Measurements from ENCODE around the gene RAPGEF1. TPM values are rescaled to one million over a fixed set of nuclear protein-coding genes. Genes with fewer than 3 reads are reported as not detected.
"Not testable (repeated sequence)": the region's sequence is repeated elsewhere in the genome, so short reads cannot be mapped to it uniquely, and the experiment has no call there.

The RAPGEF1 gene
- total RNA-seq, 1 experiment from 2014 or later, result 6.1 TPM

GRCh38 chr9:131668057-131668438 is 71.8 kb downstream of the RAPGEF1 start:
- Histone ChIP-seq H3K27ac (ENCODE audit: low read length) (no peak overlapping the region), H3K4me2 (ENCODE audit: low read depth, low read length, poor library complexity, severe bottlenecking) (no peak overlapping the region), H3K9me3 (ENCODE audit: low read length) (no peaks in the 10 kb centered on the region), H3K36me3 (ENCODE audit: insufficient read depth, low read length) (no peaks in the 10 kb centered on the region), H3K9me2 (replicated peaks; ENCODE audit: insufficient read depth, low read length) (no peaks in the 10 kb centered on the region), H3K27me3 (ENCODE audit: low read length) (no peaks in the 10 kb centered on the region), H4K20me1 (ENCODE audit: insufficient read depth, low read depth, low read length) (peaks cover 48% of the 10 kb centered on the region), H3K9ac (ENCODE audit: low read length) (no peak overlapping the region), H3K4me1 (ENCODE audit: low read length) (no peaks in the 10 kb centered on the region), H3K79me2 (ENCODE audit: low read length) (no peaks in the 10 kb centered on the region), H3K4me3 (ENCODE audit: low read length) (no peak overlapping the region), H2AFZ (ENCODE audit: low read length) (no peak overlapping the region)
- DNase-seq, result no peak

- Histone ChIP-seq H3K9me3 (ENCODE audit: low read length) (no peaks in the 10 kb centered on the region), H3K27me3 (ENCODE audit: low read length) (no peaks in the 10 kb centered on the region), H3K27ac (ENCODE audit: low read length) (no peak overlapping the region), H3K4me3 (ENCODE audit: low read length) (no peak overlapping the region), H3K4me1 (ENCODE audit: low read length) (no peaks in the 10 kb centered on the region), H3K4me2 (ENCODE audit: low read depth, low read length, poor library complexity, severe bottlenecking) (no peak overlapping the region), H3K9me2 (replicated peaks; ENCODE audit: insufficient read depth, low read length) (no peaks in the 10 kb centered on the region), H3K79me2 (ENCODE audit: low read length) (no peaks in the 10 kb centered on the region), H3K9ac (ENCODE audit: low read length) (no peak overlapping the region), H3K36me3 (ENCODE audit: insufficient read depth, low read length) (no peaks in the 10 kb centered on the region), H4K20me1 (ENCODE audit: insufficient read depth, low read depth, low read length) (peaks cover 43% of the 10 kb centered on the region), H2AFZ (ENCODE audit: low read length) (no peak overlapping the region)
- DNase-seq, result no peak
These were observed 72.3 kb downstream of the RAPGEF1 start for GRCh38 chr9:131667576-131667975.

- Histone ChIP-seq H4K20me1 (ENCODE audit: insufficient read depth, low read depth, low read length) (peaks cover 40% of the 10 kb centered on the region), H3K27ac (ENCODE audit: low read length) (no peak overlapping the region), H2AFZ (ENCODE audit: low read length) (no peak overlapping the region), H3K4me2 (ENCODE audit: low read depth, low read length, poor library complexity, severe bottlenecking) (no peak overlapping the region), H3K79me2 (ENCODE audit: low read length) (no peaks in the 10 kb centered on the region), H3K9ac (ENCODE audit: low read length) (no peak overlapping the region), H3K36me3 (ENCODE audit: insufficient read depth, low read length) (no peaks in the 10 kb centered on the region), H3K27me3 (ENCODE audit: low read length) (no peaks in the 10 kb centered on the region), H3K4me1 (ENCODE audit: low read length) (no peaks in the 10 kb centered on the region), H3K9me3 (ENCODE audit: low read length) (no peaks in the 10 kb centered on the region), H3K9me2 (replicated peaks; ENCODE audit: insufficient read depth, low read length) (no peaks in the 10 kb centered on the region), H3K4me3 (ENCODE audit: low read length) (no peak overlapping the region)
- DNase-seq, result no peak
These were observed 73.1 kb downstream of the RAPGEF1 start for GRCh38 chr9:131666774-131667173.

- no peaks in the 10 kb centered on the region for H3K79me2 ChIP-seq (ENCODE audit: low read length)
These were observed 73.8 kb downstream of the RAPGEF1 start for GRCh38 chr9:131666029-131666428.

GRCh38 chr9:131663288-131663687 is 76.6 kb downstream of the RAPGEF1 start:
- no peak for DNase-seq
- Histone ChIP-seq H3K9me2 (replicated peaks; ENCODE audit: insufficient read depth, low read length) (no peaks in the 10 kb centered on the region), H3K79me2 (ENCODE audit: low read length) (no peaks in the 10 kb centered on the region), H3K9me3 (ENCODE audit: low read length) (no peaks in the 10 kb centered on the region), H3K4me3 (ENCODE audit: low read length) (no peak overlapping the region), H3K4me1 (ENCODE audit: low read length) (peaks cover 3% of the 10 kb centered on the region; the same call in 1 of the 2 replicates), H3K4me2 (ENCODE audit: low read depth, low read length, poor library complexity, severe bottlenecking) (no peak overlapping the region), H4K20me1 (ENCODE audit: insufficient read depth, low read depth, low read length) (peaks cover 24% of the 10 kb centered on the region; the same call in 1 of the 2 replicates), H3K27ac (ENCODE audit: low read length) (no peak overlapping the region), H3K27me3 (ENCODE audit: low read length) (no peaks in the 10 kb centered on the region), H2AFZ (ENCODE audit: low read length) (no peak overlapping the region), H3K36me3 (ENCODE audit: insufficient read depth, low read length) (no peaks in the 10 kb centered on the region), H3K9ac (ENCODE audit: low read length) (no peak overlapping the region)

More at GRCh38 chr9:131666029-131666428, 73.8 kb downstream of the RAPGEF1 start:
- peaks cover 39% of the 10 kb centered on the region for H4K20me1 ChIP-seq (ENCODE audit: insufficient read depth, low read depth, low read length)
- no peaks in the 10 kb centered on the region for H3K9me3 ChIP-seq (ENCODE audit: low read length)
- no peaks in the 10 kb centered on the region for H3K9me2 ChIP-seq (replicated peaks; ENCODE audit: insufficient read depth, low read length)
- no peak overlapping the region for H3K27ac ChIP-seq (ENCODE audit: low read length)
- no peak overlapping the region for H2AFZ ChIP-seq (ENCODE audit: low read length)
- peaks cover 2% of the 10 kb centered on the region; the same call in 1 of the 2 replicates for H3K4me1 ChIP-seq (ENCODE audit: low read length)
- H3K4me3 ChIP-seq (ENCODE audit: low read length), result no peak overlapping the region
- no peak for DNase-seq
- H3K9ac ChIP-seq (ENCODE audit: low read length), result no peak overlapping the region
- no peaks in the 10 kb centered on the region for H3K27me3 ChIP-seq (ENCODE audit: low read length)
- no peak overlapping the region for H3K4me2 ChIP-seq (ENCODE audit: low read depth, low read length, poor library complexity, severe bottlenecking)
- no peaks in the 10 kb centered on the region for H3K36me3 ChIP-seq (ENCODE audit: insufficient read depth, low read length)

GRCh38 chr9:131662289-131662621 is 77.6 kb downstream of the RAPGEF1 start:
- H3K9ac ChIP-seq (ENCODE audit: low read length); H3K27ac ChIP-seq (ENCODE audit: low read length); H3K4me3 ChIP-seq (ENCODE audit: low read length); H3K36me3 ChIP-seq (ENCODE audit: insufficient read depth, low read length); H2AFZ ChIP-seq (ENCODE audit: low read length); H3K9me2 ChIP-seq (replicated peaks; ENCODE audit: insufficient read depth, low read length); H3K27me3 ChIP-seq (ENCODE audit: low read length); H3K4me1 ChIP-seq (ENCODE audit: low read length); DNase-seq; H3K9me3 ChIP-seq (ENCODE audit: low read length); H3K79me2 ChIP-seq (ENCODE audit: low read length); H3K4me2 ChIP-seq (ENCODE audit: low read depth, low read length, poor library complexity, severe bottlenecking): not testable (repeated sequence)
- H4K20me1 ChIP-seq (ENCODE audit: insufficient read depth, low read depth, low read length), result peaks cover 27% of the 10 kb centered on the region

- Histone ChIP-seq H3K27me3 (ENCODE audit: low read length) (no peaks in the 10 kb centered on the region), H3K27ac (ENCODE audit: low read length) (no peak overlapping the region), H2AFZ (ENCODE audit: low read length) (no peak overlapping the region), H3K79me2 (ENCODE audit: low read length) (no peaks in the 10 kb centered on the region), H3K9me3 (ENCODE audit: low read length) (no peaks in the 10 kb centered on the region), H3K4me3 (ENCODE audit: low read length) (no peak overlapping the region), H3K9me2 (replicated peaks; ENCODE audit: insufficient read depth, low read length) (no peaks in the 10 kb centered on the region), H4K20me1 (ENCODE audit: insufficient read depth, low read depth, low read length) (peaks cover 28% of the 10 kb centered on the region), H3K9ac (ENCODE audit: low read length) (no peak overlapping the region), H3K4me1 (ENCODE audit: low read length) (peaks cover 8% of the 10 kb centered on the region), H3K36me3 (ENCODE audit: insufficient read depth, low read length) (no peaks in the 10 kb centered on the region), H3K4me2 (ENCODE audit: low read depth, low read length, poor library complexity, severe bottlenecking) (no peak overlapping the region)
- DNase-seq, result no peak
These were observed 78.1 kb downstream of the RAPGEF1 start for GRCh38 chr9:131661568-131662288.

- Histone ChIP-seq H3K4me1 (ENCODE audit: low read length) (peaks cover 18% of the 10 kb centered on the region), H3K4me2 (ENCODE audit: low read depth, low read length, poor library complexity, severe bottlenecking) (no peak overlapping the region), H3K79me2 (ENCODE audit: low read length) (no peaks in the 10 kb centered on the region), H3K4me3 (ENCODE audit: low read length) (no peak overlapping the region), H3K9ac (ENCODE audit: low read length) (no peak overlapping the region), H3K9me3 (ENCODE audit: low read length) (no peaks in the 10 kb centered on the region), H3K27ac (ENCODE audit: low read length) (no peak overlapping the region), H2AFZ (ENCODE audit: low read length) (no peak overlapping the region), H3K27me3 (ENCODE audit: low read length) (no peaks in the 10 kb centered on the region), H3K9me2 (replicated peaks; ENCODE audit: insufficient read depth, low read length) (no peaks in the 10 kb centered on the region), H4K20me1 (ENCODE audit: insufficient read depth, low read depth, low read length) (peaks cover 32% of the 10 kb centered on the region), H3K36me3 (ENCODE audit: insufficient read depth, low read length) (no peaks in the 10 kb centered on the region)
- no peak for DNase-seq
These were observed 79.1 kb downstream of the RAPGEF1 start for GRCh38 chr9:131660466-131661405.
